A549 (cell line): Measurements from ENCODE around the gene CCDC187.

Experiments
- BHLHE40 ChIP-seq: IDR thresholded peaks from 2 replicates; pipeline ENCODE4 v1.6.1; 2012; ENCODE audit warnings: low read depth, low read length, inconsistent platforms
- CHD4 ChIP-seq: fragments of 200-600 bp; sonication (generic); IDR thresholded peaks from 2 replicates; pipeline ENCODE4 v1.6.1; 2016; ENCODE audit warnings: antibody characterized with exemption, mild to moderate bottlenecking, borderline replicate concordance
- KDM1A ChIP-seq: fragments of 200-600 bp; sonication (generic); IDR thresholded peaks from 2 replicates; pipeline ENCODE4 v1.6.1; 2016; ENCODE audit warnings: low read depth, mild to moderate bottlenecking
- MYC ChIP-seq: IDR thresholded peaks from 2 replicates; pipeline ENCODE4 v1.6.1; 2012; ENCODE audit warnings: mild to moderate bottlenecking, inconsistent platforms, low read length, improper control_type of control experiment, borderline replicate concordance
- TF ChIP-seq, protein P1 (sequence below): IDR thresholded peaks from 2 replicates; pipeline ENCODE4 v1.6.1; 2012
- TF ChIP-seq, protein P2 (sequence below): fragments of 450-650 bp; IDR thresholded peaks from 2 replicates; pipeline ENCODE4 v1.6.1; 2014; ENCODE audit warnings: antibody characterized with exemption

DNA sequence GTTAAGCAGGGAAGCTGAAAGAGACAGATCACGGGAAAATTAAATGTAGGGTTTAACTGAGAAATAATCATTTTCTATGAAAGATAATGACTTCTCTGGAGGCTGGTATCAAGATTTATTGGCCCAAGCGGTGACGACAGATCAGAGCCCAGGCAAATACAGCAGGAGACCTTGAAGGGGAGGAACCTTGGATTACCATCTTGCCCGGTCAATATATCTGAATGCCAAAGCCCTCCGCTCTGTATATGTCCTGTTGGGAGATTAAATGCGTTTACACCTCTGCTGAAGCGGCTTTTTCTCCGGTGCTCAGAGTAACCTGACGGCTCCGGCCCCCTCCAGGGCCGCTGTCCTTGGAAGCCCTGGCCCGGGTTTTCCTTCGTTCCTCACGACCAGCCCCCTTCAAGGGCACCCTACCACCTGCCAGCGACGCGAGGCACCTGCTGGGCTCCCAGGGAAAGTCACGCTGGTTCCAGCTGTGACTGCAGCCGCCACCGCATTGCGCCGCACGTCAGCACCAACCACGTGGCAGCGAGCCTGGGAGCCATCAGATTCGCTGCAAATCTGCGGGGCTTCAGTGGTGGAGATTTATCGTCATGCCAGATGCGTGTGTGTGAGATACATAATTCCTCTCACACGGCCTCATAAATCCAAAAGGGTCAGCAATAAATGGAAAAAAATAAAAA lies 53.9 kb downstream of the CCDC187 start:
- no peak for TF ChIP-seq CHD4
- TF ChIP-seq, protein P1, sequence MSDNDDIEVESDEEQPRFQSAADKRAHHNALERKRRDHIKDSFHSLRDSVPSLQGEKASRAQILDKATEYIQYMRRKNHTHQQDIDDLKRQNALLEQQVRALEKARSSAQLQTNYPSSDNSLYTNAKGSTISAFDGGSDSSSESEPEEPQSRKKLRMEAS: no peak
- TF ChIP-seq KDM1A: no peak
- no peak for TF ChIP-seq MYC
- TF ChIP-seq, protein P2, sequence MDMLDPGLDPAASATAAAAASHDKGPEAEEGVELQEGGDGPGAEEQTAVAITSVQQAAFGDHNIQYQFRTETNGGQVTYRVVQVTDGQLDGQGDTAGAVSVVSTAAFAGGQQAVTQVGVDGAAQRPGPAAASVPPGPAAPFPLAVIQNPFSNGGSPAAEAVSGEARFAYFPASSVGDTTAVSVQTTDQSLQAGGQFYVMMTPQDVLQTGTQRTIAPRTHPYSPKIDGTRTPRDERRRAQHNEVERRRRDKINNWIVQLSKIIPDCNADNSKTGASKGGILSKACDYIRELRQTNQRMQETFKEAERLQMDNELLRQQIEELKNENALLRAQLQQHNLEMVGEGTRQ: no peak
- TF ChIP-seq BHLHE40: no peak
